HepG2 (cell line): ENCODE results near the gene SGSH. TPM values are rescaled to one million over a fixed set of nuclear protein-coding genes. Genes with fewer than 3 reads are reported as not detected.

ENCODE experiments used
- ATAC-seq: fragments of 200-7000 bp; cut with Tn5 transposase; 3 replicates; pipeline ENCODE4 v1.9.1; 2020; ENCODE audit warnings: mild to moderate bottlenecking, moderate library complexity
- BruUV-seq: library from RNA; stranded (reverse); fragments of 400-500 nt; replicated peaks from 2 replicates; lab custom pipeline; 2021; lab: Mats Ljungman, UMichigan
- CTCF ChIA-PET: fragments of 300-600 bp; formaldehyde crosslinking; extraction: SDS; loops from one replicate; lab custom pipeline; 2021; ENCODE audit warnings: low total read pairs, inconsistent platforms, low intra/inter-chr PET ratio; lab: Yijun Ruan, JAX
- POLR2A ChIA-PET: fragments of 350-600 bp; sonication (Branson Sonifier 250); formaldehyde crosslinking; loops from one replicate; lab custom pipeline; 2020; ENCODE audit warnings: antibody characterized with exemption, inconsistent platforms; lab: Yijun Ruan, JAX
- DNase-seq: peaks from one replicate; pipeline ENCODE4 v3.0.0-alpha.2; 2015; ENCODE audit warnings: low spot score
- FAIRE-seq: peaks from 3 replicates; lab custom pipeline; 2011; peaks lifted over from hg19 to GRCh38; lab: Jason Lieb, UNC
- H2AFZ ChIP-seq: one replicate; pipeline ENCODE4 v1.6.1; 2011; ENCODE audit warnings: low read length, inconsistent platforms
- H3K27ac ChIP-seq: fragments of 300-600 bp; 3 replicates; pipeline ENCODE4 v1.8.0; 2011; ENCODE audit warnings: mixed run types, mild to moderate bottlenecking, mixed read lengths, low read length, inconsistent platforms; ENCODE audit not compliant: insufficient read depth; ENCODE audit errors: extremely low read length
- H3K27me3 ChIP-seq, 2 experiments: fragments of 200-600 bp in 1 of 2; 2 replicates in 1 of 2; 3 replicates in 1 of 2; pipeline versions ENCODE4 v1.6.0 to v1.8.0; 2011; ENCODE audit warnings: low read length in 2 of 2, mild to moderate bottlenecking in 2 of 2, moderate library complexity in 2 of 2, inconsistent platforms in 1 of 2; ENCODE audit not compliant: insufficient read depth in 2 of 2, control insufficient read depth in 1 of 2
- H3K36me3 ChIP-seq, 2 experiments: fragments of 200-600 bp in 1 of 2; replicated peaks in 1 of 2; 2 replicates in 1 of 2; 3 replicates in 1 of 2; pipeline versions ENCODE4 v1.5.1 to v1.8.0; 2011; ENCODE audit warnings: low read length in 2 of 2, inconsistent platforms in 1 of 2; ENCODE audit not compliant: insufficient read depth in 2 of 2, control insufficient read depth in 1 of 2
- H3K4me1 ChIP-seq: 2 replicates; pipeline ENCODE4 v1.5.1; 2012; ENCODE audit warnings: low read length, inconsistent platforms; ENCODE audit not compliant: insufficient read depth
- H3K4me2 ChIP-seq: 2 replicates; pipeline ENCODE4 v1.6.0; 2011; ENCODE audit warnings: low read depth, low read length, inconsistent platforms
- H3K4me3 ChIP-seq, 3 experiments: fragments of 200-600 bp in 1 of 3; sonication (generic), shearing (Covaris generic) in 1 of 3; replicated peaks in 1 of 3; 2 replicates each; pipeline ENCODE4 v1.5.1; 2011 to 2016; ENCODE audit warnings: low read length in 3 of 3, inconsistent platforms in 2 of 3, low read depth in 2 of 3, mild to moderate bottlenecking in 2 of 3, control low read depth in 1 of 3, mixed read lengths in 1 of 3; ENCODE audit not compliant: insufficient read depth in 1 of 3
- H3K79me2 ChIP-seq: one replicate; pipeline ENCODE4 v1.6.1; 2011; ENCODE audit warnings: low read length, inconsistent platforms; ENCODE audit not compliant: insufficient read depth
- H3K9ac ChIP-seq: 2 replicates; pipeline ENCODE4 v1.6.0; 2011; ENCODE audit warnings: mild to moderate bottlenecking, low read depth, low read length, inconsistent platforms; ENCODE audit not compliant: insufficient read depth
- H3K9me3 ChIP-seq: 2 replicates; pipeline ENCODE4 v1.5.1; 2012; ENCODE audit warnings: mild to moderate bottlenecking, low read length
- H4K20me1 ChIP-seq: 2 replicates; pipeline ENCODE4 v1.6.0; 2011; ENCODE audit warnings: inconsistent platforms, mild to moderate bottlenecking, low read length, moderate library complexity; ENCODE audit not compliant: insufficient read depth
- AGO2 ChIP-seq: fragments of 200-400 bp; formaldehyde crosslinking; optimal IDR thresholded peaks from 2 replicates; pipeline ENCODE3; 2017; ENCODE audit warnings: mild to moderate bottlenecking, low read depth, low read length, moderate library complexity
- EHMT2 ChIP-seq: fragments of 200-600 bp; sonication (generic); IDR thresholded peaks from 2 replicates; pipeline ENCODE4 v1.7.0; 2017; ENCODE audit warnings: antibody characterized with exemption, low read depth, low read length, borderline replicate concordance
- MBD4 ChIP-seq: IDR thresholded peaks from 2 replicates; pipeline ENCODE4 v1.6.1; 2012; ENCODE audit warnings: low read length, inconsistent platforms, borderline replicate concordance
- SUZ12 ChIP-seq: fragments of 150-350 bp; IDR thresholded peaks from 2 replicates; pipeline ENCODE4 v1.6.1; 2014; ENCODE audit warnings: low read depth, low read length
- WGBS: methylation state at CpG from one replicate; pipeline ENCODE4 v1.1.6; 2017; ENCODE audit warnings: low lambda C conversion rate; 5-methylcytosine and 5-hydroxymethylcytosine counted together
- in situ Hi-C: cut with HindIII; loops from 2 replicates; pipeline ENCODE4 v1.10.0; 2017; ENCODE audit warnings: low pct_unique_long_range_greater_than_20kb; ENCODE audit not compliant: extremely low pct_ligation_motif_present
- intact Hi-C: fragments of 100-400 bp; cut with micrococcal nuclease; formaldehyde crosslinking; loops from one replicate; pipeline ENCODE4 v1.10.0; 2022; ENCODE audit not compliant: unreplicated experiment
- polyA plus RNA-seq, 8 experiments: library from polyadenylated mRNA; depleted of rRNA in 3 of 8; stranded (reverse) in 7 of 8; unstranded in 1 of 8; fragments of >200 nt; fragmentation: Illumina TruSeq in 4 of 8; extraction: Trizol in 4 of 8; gene quantifications; 2 replicates each; pipeline versions ENCODE4 v1.2.1 to v1.2.3, GENCODE V29; 2011 to 2016; ENCODE audit warnings: low read depth in 4 of 8, missing spikeins in 1 of 8, mixed read lengths in 1 of 8; ENCODE audit not compliant: insufficient read depth in 1 of 8
- total RNA-seq, 5 experiments: library from RNA; depleted of rRNA; stranded (reverse); fragments of >200 nt; fragmentation: Illumina TruSeq; extraction: Trizol; gene quantifications; 2 replicates each; pipeline ENCODE4 v1.2.3, GENCODE V29; 2016; ENCODE audit warnings: low read depth in 1 of 5
- TF ChIP-seq, protein P1 (sequence below): IDR thresholded peaks from 2 replicates; pipeline ENCODE4 v1.6.1; 2016; ENCODE audit warnings: missing biosample characterization, missing genetic modification reagents, low read depth
- TF ChIP-seq, protein P2 (sequence below): sonication (generic); formaldehyde crosslinking; IDR thresholded peaks from 2 replicates; pipeline ENCODE4 v1.9.0; 2021; ENCODE audit warnings: missing genetic modification reagents, borderline replicate concordance

The SGSH gene
- total and polyA plus RNA-seq, 2 of the 13 experiments (the other 11 are each of a cell fraction or from before 2014, with no cell fraction given): 12.2 to 17.6 TPM

GRCh38 chr17:80210348-80211108 lies 9.6 kb downstream of the SGSH start:
- H3K27ac ChIP-seq: no peak overlapping the region
- ChIA-PET CTCF (no interaction called here), POLR2A (interaction anchor here (1.7 kb wide), 1 partner anchor 10 kb away, joined by 5 read pairs; the partner anchor contains the start of genes SGSH and SLC26A11)
- FAIRE-seq: no peak
- no peak overlapping the region for H2AFZ ChIP-seq
- H3K4me3 ChIP-seq: no peak overlapping the region
- no peaks in the 10 kb centered on the region for H3K9me3 ChIP-seq
- no peaks in the 10 kb centered on the region for H3K4me1 ChIP-seq
- H4K20me1 ChIP-seq: no peaks in the 10 kb centered on the region
- TF ChIP-seq, protein P1, sequence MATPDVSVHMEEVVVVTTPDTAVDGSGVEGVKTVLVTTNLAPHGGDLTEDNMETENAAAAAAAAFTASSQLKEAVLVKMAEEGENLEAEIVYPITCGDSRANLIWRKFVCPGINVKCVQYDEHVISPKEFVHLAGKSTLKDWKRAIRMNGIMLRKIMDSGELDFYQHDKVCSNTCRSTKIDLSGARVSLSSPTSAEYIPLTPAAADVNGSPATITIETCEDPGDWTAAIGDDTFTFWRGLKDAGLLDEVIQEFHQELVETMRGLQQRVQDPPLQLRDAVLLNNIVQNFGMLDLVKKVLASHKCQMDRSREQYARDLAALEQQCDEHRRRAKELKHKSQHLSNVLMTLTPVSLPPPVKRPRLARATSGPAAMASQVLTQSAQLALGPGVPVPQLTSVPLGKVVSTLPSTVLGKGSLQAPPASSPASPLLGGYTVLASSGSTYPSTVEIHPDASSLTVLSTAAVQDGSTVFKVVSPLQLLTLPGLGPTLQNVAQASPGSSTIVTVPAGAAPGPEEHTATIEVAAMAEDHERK: no peak
- TF ChIP-seq MBD4 (no peak), AGO2 (peak; percentile 50), EHMT2 (no peak), SUZ12 (no peak)
- TF ChIP-seq, protein P2, sequence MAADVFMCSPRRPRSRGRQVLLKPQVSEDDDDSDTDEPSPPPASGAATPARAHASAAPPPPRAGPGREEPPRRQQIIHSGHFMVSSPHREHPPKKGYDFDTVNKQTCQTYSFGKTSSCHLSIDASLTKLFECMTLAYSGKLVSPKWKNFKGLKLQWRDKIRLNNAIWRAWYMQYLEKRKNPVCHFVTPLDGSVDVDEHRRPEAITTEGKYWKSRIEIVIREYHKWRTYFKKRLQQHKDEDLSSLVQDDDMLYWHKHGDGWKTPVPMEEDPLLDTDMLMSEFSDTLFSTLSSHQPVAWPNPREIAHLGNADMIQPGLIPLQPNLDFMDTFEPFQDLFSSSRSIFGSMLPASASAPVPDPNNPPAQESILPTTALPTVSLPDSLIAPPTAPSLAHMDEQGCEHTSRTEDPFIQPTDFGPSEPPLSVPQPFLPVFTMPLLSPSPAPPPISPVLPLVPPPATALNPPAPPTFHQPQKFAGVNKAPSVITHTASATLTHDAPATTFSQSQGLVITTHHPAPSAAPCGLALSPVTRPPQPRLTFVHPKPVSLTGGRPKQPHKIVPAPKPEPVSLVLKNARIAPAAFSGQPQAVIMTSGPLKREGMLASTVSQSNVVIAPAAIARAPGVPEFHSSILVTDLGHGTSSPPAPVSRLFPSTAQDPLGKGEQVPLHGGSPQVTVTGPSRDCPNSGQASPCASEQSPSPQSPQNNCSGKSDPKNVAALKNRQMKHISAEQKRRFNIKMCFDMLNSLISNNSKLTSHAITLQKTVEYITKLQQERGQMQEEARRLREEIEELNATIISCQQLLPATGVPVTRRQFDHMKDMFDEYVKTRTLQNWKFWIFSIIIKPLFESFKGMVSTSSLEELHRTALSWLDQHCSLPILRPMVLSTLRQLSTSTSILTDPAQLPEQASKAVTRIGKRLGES (CRISPR knock-in tag): no peak
- no peak for ATAC-seq
- no peak for DNase-seq
- no peak overlapping the region for H3K9ac ChIP-seq
- 96% methylated on average over 45 of the region's 47 CpGs for WGBS
- no peaks in the 10 kb centered on the region for H3K79me2 ChIP-seq
- no TSS peak for BruUV-seq
- peaks cover 20 to 42% of the 10 kb centered on the region in 2 experiments for H3K36me3 ChIP-seq
- in situ Hi-C loops: no loop called here
- intact Hi-C loops: no loop called here
- no peak overlapping the region for H3K4me2 ChIP-seq
- no peaks in the 10 kb centered on the region for H3K27me3 ChIP-seq
